Stimulated activated naive CD8-positive, alpha-beta T cell treated with anti-CD3 and anti-CD28 coated beads, Interleukin-15, Interleukin-2, amounts not matched to agents 100 U/mL and 50 U/mL, for 24 hours (primary cell): ENCODE measurements around the gene FTO.

ENCODE experiments used
- ATAC-seq: fragments of 150-1000 bp; cut with Tn5 transposase; one replicate; pipeline ENCODE4 v1.10.0; 2021
- DNase-seq: peaks from one replicate; pipeline ENCODE4 v3.0.0; 2021

The FTO gene

DNA sequence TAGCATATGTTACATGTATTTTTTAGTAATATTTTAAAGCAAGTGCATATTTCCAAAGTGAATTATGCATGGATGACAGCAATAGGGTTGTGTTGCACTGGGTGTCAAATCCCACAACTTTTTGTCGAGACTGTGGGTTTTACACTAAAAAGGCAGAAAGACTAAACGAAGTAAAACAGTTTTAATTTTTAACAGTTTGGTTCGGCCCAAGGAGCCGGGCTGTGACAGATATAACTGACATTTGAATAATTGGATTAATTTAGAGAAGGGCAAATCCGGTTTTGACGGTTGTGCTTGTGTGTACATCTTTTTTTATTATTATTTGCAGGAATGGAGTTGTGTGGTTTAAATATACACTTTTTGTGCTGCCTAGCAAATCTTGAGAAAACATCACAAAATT is 263.6 kb downstream of the FTO start:
- no peak for DNase-seq
- no peak for ATAC-seq

DNA sequence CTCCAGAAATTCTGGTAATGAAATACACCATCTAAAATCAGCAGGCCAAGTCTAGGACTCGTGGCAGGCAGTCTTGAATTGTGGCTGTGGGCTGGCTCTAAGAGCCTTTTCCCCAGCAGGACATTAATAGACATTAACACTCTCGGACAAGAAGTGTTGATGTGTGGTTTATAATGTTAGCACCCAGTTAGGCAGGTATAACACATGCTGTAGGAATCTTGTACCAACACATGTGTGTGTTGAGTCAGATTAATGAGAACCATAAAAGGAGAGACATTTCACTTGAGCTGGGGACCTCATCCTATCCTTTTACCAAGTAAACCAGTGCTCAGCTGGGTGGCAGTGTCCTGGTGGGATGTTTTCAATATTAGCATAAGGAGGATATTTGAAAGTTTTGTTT is 264.5 kb downstream of the FTO start:
- DNase-seq (no peak), ATAC-seq (no peak)

DNA sequence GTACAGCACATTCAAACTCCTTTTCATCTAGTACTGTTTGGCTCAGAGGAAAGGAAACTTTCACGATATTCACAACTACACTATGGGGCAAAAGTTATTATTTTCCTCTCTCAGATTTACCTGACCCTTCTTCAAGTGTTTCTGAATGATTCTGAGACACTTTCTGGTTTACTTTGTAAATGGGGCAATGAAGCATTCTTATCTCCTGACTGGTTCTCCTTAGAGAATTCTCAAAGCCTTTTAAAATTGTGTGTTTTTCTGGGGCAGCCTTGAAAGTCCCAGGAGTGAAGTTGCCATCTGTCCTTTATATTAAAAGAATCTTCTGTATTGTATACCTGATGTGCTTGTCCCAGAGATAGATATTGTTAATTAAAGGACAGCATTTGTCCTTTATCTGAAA is 264.9 kb downstream of the FTO start:
- ATAC-seq (no peak), DNase-seq (no peak)

DNA sequence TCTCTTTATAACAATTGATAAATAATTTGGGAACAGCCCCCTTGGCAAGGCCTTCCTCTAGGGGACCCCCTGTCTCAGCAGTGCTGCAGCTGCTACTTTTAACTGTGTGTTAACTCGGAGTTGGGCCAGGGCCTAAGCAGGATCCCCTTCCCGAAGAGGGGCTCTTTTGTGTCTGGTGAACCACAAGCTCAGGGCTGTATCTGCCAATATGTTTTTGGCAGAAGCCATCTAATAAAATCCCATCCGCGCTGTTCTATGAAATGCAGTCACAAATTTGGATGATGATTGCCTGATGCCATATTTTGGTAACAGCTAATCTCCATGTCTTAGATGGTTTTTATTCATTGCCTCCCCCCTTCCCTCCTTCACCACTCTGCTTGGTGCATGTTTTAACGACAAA is 267.7 kb downstream of the FTO start:
- DNase-seq (no peak), ATAC-seq (no peak)

DNA sequence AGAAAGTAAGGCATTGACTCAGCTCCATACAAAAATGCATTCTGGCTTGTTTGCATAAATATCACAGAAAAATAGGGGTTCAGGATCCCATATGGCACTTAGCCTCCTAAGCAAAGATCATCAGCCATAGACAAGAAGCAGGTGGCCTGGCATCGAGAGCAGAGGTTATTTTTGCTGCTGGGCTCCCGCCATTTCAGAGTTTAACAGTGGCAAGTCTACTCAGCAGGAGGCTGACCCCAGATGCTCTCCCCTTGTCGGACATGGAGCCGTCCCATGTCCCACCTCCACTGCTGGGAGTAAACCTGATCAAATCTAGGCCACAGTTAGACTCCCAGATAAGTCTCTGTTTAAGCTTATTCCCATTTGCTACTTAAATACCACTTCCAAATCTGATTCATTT is 269.1 kb downstream of the FTO start:
- ATAC-seq: no peak
- DNase-seq: no peak

DNA sequence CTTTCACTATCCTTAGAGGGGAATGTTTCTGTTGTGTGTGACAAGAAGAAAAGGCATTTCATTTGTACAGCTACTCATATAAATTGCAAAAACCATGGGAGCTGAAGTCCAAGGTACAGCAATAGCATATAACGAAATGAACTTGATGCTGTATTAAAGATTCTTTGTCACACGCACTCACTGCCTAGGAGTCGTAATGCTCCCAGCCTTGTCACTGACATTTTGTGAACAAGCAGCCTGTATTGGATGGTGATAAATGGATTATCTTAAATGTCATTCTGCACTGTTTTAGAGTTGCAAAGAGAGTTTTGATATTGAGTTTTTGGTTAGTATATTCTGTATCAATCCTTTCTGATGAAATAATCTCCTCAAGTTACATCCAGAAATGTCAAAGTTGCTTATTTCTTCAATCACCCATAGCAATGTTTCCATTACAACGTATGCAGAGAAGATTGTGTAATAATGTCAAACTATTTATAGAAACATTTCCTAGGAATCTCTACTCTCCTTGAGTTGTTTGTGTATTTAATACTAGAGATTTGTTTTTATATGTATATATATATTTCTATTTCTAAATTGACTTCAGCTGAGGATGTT is 270.6 kb downstream of the FTO start:
- DNase-seq: no peak
- no peak for ATAC-seq

DNA sequence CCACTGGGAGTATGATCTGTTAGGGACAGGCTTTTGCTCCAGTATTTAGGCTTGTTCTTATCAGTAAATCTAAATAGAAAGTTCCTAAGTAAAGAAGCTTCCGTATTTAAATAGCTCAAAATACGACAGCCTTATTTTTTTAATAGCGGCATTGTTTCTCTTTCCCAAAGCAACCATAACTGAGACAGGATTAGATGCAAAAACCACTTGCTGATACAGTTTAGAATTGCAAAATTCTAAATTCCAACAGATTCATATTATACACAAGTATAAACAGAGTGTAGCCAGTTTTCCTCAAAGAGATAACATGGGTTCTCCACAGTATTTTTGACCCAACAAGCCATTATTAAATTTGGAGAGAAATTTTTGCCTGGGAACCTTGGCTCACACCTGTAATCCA is 276.7 kb downstream of the FTO start:
- DNase-seq (no peak), ATAC-seq (no peak)

DNA sequence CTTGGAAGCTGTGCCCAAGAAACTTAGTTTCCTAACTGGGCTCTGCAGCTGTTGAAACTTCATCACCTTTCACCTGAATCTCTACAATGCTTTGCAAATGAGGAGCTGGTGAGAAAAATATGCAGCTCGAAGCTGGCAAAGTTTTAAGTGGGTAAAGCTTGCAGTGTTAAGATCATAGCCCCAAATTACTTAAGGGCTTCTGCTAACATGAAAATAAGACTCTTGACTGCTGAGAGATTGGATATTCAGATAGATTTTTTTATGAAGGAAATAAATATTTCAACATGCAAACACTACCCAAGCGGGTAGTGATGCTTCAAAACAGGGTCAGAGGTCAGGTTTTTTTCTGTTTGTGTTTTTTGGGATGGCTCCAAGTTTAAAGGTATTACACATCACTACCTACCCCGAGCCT is 278.7 kb downstream of the FTO start:
- ATAC-seq (no peak), DNase-seq (no peak)

DNA sequence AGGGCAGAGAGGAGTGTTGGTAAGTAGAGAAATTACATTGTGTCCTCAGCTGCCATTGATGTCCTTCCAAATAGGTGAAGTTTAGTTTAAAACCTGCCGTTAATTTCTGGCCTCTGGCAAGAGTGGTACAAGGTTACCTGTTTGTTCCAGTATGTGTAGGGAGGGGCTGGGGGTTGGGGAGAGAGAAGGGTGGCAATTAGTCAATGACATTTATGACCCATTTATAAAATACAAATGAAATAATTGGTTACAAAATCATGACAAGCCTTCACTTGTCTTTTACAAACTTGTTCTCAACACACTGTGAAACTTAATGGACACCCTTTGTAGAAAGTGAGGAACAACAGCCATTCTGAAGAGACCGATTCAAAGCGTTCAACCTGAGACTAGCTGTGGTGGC is 281.0 kb downstream of the FTO start:
- no peak for ATAC-seq
- no peak for DNase-seq

DNA sequence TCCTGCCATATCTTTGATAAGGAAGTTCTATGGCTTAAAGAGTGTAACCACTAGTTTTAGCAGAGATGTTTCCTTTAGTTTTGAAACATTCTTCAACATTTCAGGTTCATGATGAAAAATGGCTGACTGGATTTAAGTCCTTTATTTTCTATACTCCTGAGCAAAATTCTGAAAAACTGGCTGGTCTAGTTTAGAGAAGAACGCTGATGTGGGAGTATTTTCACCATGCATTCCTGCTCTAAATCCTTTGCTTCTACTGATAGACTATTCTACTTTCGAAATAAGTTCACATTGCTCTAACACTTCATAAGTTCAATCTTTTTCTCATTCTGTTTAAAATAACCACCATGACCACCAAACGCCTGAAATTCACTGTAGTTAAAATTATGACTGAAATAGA is 281.9 kb downstream of the FTO start:
- no peak for ATAC-seq
- DNase-seq: no peak

DNA sequence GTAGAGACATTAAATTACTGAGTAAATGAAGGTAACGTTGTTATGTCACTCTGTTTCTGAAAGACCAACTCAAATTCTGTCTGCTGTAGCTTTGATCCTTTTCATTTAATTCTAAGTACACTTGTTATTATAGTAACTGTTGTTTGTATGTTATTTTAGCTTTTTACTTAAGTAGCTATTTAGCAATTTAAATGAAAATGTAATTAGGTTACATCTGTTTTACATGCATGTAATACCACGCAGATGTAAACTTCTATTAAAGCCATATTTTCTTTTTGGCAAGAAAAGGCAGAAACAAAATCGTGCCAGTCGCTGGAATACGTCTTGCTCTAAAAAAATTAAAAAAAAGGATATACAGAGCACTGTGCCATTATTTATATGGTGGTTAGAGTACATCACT is 282.8 kb downstream of the FTO start:
- no peak for DNase-seq
- ATAC-seq: no peak

DNA sequence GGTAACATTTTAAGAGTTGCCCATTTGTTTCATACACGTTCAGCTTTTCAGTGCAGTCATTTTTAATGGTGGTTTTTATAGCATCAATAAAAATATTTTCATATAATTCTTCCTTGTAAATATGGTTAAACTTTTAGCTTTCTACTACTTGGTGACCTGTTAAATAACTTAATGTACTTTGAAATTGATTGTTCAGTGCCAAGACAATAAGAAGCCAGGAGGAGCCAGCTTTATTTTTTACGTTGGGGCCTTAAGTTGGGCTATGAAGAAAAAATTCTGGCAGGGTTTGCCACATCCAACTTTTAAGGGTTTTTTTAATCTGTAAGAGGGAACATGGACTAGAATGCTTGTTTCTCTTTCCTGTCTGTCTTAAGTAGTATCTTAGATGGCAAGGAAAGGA is 284.2 kb downstream of the FTO start:
- ATAC-seq (no peak), DNase-seq (no peak)

DNA sequence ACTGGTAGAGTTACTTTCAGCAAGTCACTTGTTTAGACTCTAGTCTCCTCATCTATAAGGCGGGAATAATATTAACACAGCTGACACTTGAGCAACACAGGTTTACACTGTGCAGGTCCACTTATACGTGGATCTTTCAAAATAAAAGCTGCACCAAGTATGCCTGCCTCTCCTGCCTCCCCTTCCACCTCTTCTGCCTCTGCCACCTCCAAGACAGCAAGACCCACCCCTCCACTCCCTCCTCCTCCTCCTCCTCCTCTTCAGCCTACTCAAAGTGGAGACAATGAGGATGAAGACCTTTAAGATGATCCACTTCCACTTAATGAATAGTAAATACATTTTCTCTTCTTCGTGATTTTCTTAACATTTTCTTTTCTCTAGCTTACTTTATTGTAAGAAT is 285.6 kb downstream of the FTO start:
- DNase-seq (no peak), ATAC-seq (no peak)

DNA sequence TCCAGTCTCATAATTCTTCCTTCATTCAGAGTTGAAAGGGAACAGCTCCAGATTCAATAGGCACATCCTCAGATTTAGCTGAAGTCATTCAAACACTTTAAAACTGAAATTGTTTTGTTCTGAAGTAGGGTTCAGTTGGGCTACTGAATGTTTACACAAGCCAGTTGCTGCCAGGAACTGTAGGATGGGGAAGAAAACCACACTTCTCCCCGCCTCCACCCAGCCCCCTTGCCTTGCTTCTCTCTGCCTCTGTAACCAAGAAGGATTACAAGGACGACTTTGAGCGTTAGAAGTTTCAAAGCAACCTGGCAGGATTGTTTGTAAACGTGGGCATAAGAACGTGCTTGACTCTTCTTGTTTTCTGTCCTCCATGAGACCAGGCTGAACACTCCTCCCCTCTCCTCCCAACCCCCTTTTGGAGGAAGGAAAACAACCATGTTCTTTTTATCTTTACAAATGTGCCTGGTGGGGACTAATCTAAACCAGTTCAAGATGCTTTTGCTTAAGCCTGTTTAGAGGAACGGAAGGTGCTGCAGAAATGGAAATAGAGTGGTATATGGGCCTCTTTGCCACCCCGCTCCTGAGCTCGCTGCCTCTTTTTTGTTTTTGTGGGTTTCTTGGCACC is 287.9 kb downstream of the FTO start:
- DNase-seq: no peak

DNA sequence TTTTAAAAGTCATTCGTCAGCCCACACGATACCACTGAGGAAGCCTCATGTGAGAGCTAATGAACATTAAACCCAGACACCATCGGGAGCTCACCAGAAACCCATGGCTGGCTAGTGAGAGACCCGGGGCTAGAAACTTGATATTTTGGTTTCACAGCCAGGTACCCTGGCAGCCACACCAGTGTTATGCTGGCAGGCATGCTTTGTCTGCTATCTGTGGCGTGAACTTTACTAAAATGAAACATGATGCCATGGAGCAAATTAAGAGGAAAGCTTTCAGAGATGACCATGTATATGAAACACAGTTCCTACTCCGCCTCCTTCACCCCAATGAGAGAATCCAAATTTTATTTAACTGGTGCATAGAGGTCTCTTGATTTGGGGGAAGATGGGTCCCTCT is 291.4 kb downstream of the FTO start:
- DNase-seq: no peak
- ATAC-seq: no peak

More for the DNA sequence above, 287.9 kb downstream of the FTO start:
- no peak for ATAC-seq

DNA sequence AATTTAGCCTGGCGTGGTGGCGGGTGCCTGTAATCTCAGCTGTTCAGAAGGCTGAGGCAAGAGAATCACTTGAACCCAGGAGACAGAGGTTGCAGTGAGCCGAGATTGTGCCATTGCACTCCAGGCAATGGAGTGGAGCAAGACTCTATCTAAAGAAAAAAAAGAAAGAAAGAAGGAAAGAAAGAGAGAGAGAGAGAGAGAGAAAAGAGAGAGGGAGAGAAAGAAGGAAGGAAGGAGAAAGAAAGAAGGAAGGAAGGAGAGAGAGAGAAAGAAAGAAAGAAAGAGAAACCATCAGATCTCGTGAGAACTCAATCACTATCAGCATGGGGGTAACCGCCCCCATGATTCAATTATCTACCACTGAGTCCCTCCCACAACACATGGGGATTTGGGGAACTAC is 293.0 kb downstream of the FTO start:
- DNase-seq: no peak
- ATAC-seq: no peak

DNA sequence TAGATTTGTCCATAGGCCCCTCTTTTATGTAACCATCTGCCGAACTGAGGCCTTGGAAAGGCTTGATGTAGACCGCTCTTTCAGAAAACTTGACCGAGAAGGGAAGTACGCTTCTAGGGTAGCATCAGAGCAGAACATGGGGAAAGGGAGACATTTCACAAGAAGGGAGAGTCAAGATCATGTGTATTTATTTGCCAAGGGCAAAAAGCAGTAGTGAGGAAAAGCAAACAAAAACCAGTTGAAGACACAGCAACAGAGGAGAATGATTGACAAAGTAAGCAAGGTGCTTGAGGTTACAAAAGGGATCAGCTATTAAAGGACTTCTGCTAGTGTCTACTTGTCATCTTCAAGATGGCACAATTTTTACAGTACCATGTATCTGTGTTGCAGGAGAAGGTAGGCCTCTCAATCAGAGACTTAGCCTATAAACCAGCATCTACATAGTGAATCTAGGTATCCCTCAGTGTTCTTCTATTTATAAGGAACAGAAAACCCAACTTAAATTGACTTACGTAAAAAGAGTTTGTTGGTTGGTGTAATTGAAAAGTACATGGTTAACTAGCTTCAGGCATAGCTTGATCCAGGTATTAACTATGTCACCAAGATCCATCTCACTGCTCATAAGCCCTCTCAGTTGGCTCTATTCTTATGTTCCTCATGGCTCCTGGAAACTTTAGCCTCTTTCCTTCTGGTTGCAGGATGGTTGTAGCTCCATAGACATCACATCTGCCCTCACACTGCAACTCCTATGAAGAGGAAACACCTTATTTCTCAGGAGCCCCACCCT is 294.3 kb downstream of the FTO start:
- no peak for ATAC-seq
- DNase-seq: no peak

DNA sequence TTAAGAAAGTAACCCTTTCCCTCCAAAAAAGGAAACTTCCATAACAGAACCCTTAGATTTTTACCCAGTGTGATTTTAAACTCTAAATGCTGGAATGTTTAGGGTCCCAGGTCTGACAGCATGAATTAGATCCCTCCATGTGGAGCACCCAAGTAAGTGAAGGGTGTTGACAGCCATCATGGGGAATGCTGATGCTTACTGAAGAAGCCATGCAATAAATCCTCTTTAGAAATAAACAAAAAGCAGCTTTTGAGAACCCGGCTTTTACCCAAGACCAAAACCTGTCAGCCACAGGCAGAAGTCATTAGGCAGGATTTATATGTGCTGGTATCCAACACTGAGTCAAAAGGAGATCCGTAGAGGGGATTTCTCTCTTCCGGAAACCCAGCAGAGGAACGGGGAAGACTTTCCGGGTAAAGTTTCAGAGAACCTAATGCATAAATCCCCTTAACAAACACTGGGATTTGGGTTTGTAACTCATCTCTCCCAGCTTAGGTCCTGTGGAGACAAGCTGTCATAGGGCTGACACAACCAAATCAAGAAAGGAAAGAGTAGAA is 295.1 kb downstream of the FTO start:
- ATAC-seq: no peak

DNA sequence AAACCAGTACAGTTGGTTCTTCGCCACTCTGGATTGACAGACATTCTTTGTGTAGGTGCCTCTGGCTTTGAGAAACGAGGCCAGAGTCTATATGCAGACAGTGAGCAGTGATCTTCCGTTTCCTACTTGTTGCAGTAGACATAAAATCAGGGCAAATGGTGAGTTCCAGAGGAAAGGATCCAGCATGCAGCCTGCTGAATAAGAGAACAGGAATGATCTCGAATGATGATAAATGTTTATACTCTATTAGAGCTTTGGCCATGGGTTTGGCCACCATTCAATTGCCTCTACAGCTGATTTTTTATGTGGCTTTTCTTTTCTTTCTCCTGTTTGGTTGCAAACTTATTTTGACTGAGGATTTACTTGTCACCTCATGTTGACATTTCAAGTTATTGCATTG is 295.9 kb downstream of the FTO start:
- DNase-seq: no peak

More for the DNA sequence above, 295.1 kb downstream of the FTO start:
- DNase-seq: no peak

DNA sequence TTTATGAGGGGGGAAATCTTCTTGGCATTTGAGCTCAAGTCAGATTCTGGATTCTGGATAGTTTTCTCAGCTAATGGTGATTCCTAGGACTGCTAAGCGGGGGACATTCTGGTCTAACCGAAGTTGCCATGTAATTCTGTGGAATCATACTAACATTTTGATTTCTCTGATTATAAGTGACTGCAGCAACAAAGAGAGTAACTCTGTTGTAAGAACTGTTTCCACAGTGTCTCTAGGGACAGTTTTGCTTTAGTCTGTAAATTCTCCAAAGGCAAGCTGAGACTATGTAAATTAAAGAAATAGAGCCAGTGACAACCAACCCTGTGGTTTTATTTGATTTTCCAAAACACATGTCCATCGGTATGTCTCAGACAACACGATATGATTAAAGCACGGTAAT is 296.4 kb downstream of the FTO start:
- ATAC-seq (no peak), DNase-seq (no peak)

More for the DNA sequence above, 295.9 kb downstream of the FTO start:
- no peak for ATAC-seq

DNA sequence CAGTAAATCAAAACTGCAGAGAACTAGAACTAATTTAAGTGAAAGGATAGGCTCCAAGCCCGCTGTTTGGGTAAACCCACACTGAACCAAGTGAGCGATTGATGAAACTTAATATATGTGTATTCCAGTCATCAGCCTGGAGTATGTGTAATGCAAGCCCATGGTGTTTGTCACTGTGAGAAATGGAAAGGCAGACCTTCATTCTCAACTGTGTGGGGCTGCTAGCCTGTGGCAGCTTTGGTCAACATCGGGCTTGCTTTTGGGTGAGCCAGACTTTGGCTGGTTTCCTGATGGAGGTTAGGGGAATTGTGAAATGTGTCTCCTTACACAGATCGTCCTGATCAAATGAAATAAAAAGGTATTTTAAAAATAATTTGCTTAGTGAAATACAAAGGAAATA is 302.7 kb downstream of the FTO start:
- ATAC-seq (no peak), DNase-seq (no peak)

DNA sequence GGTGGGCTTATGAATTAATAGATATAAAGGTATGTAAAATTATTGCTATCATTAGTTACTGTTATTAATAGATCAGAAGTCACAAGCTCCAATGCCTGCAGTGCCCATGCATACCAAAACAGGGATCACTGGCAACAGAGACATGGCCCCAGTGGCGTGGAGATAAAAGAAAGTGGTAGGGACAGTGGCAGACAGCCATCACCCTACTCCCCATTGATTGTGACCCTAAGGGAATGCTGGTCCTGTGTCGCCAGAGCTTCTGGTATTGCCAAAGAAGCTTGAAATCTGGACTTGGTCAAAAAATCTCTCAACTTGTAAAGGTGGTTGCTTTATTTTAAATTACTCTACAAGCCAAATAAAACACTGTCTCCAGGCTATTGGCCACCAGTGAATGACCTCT is 303.5 kb downstream of the FTO start:
- no peak for ATAC-seq
- no peak for DNase-seq

DNA sequence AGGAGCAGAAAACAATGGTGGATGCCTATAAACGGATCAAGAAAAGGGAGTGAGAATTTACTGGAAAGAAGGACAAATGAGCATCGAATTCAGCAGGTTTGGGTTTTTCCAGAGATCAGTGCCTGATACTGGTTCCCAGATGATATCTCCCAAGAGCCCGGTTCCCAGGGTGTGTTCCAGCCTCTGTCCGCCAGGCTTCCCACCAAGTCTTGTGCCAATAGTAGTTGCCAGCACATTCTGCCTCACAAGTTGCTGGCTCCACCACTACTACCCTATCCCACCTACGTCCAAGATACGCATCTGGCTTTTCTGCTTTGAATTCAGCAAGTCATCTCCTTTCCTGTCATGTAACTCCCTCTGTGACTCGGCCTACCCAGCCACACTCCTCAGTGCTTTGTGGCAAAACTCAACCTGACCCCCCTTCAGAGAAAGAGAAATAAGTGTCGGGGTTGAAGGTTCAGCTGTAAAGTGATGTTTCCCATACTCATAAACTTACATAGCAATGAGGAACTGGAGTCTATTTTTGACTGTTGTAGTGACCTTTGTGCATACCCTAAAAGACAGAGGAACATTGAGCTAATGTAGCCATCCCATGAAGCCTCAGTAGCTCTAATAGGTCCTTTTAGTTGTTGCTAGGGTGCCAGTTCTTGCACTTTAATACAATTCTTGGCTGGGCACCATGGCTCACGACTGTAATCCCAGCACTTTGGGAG is 305.7 kb downstream of the FTO start:
- no peak for DNase-seq
- no peak for ATAC-seq
